Caco-2 (cell line): ENCODE data around the gene SEC23B. TPM values are rescaled to one million over a fixed set of nuclear protein-coding genes. Genes with fewer than 3 reads are reported as not detected.

Source experiments
- BruUV-seq: library from RNA; stranded (reverse); fragments of 400-500 nt; replicated peaks from 2 replicates; lab custom pipeline; 2021; lab: Mats Ljungman, UMichigan
- CTCF ChIA-PET: fragments of 300-600 bp; sonication (Branson Sonifier 250); formaldehyde crosslinking; loops from one replicate; lab custom pipeline; 2022; ENCODE audit warnings: antibody characterized with exemption; lab: Charles Lee
- POLR2A ChIA-PET: fragments of 300-600 bp; sonication (Branson Sonifier 250); formaldehyde crosslinking; loops from one replicate; lab custom pipeline; 2022; ENCODE audit warnings: antibody characterized with exemption; lab: Charles Lee
- DNase-seq, 2 experiments: peaks; one replicate each; pipeline versions ENCODE4 v3.0.0 to v3.0.0-alpha.2; 2020 to 2022
- H3K27me3 ChIP-seq: replicated peaks from 2 replicates; pipeline ENCODE4 v1.6.0; 2011; ENCODE audit warnings: low read length; ENCODE audit not compliant: control insufficient read depth, insufficient read depth
- H3K36me3 ChIP-seq: 2 replicates; pipeline ENCODE4 v1.5.1; 2011; ENCODE audit warnings: low read length; ENCODE audit not compliant: control insufficient read depth, insufficient read depth
- H3K4me1 ChIP-seq: fragments of 250-450 bp; sonication (Bioruptor Pico); 2 replicates; pipeline ENCODE4 v1.5.1; 2020; ENCODE audit warnings: mild to moderate bottlenecking
- H3K4me3 ChIP-seq: 2 replicates; pipeline ENCODE4 v1.5.1; 2011; ENCODE audit warnings: low read depth, mild to moderate bottlenecking, control low read depth, low read length
- H3K9me3 ChIP-seq: fragments of 250-450 bp; sonication (Bioruptor Pico); 2 replicates; pipeline ENCODE4 v1.5.1; 2020; ENCODE audit warnings: mild to moderate bottlenecking, moderate library complexity
- H3K27ac Mint-ChIP-seq: one replicate; pipeline ENCODE4 v1.8.0; 2022; ENCODE audit warnings: mixed read lengths; ENCODE audit not compliant: unreplicated experiment
- H3K27me3 Mint-ChIP-seq: one replicate; pipeline ENCODE4 v1.8.0; 2022; ENCODE audit warnings: mixed read lengths; ENCODE audit not compliant: insufficient read depth, unreplicated experiment
- H3K36me3 Mint-ChIP-seq: one replicate; pipeline ENCODE4 v1.8.0; 2022; ENCODE audit warnings: mild to moderate bottlenecking, mixed read lengths; ENCODE audit not compliant: insufficient read depth, unreplicated experiment
- H3K4me1 Mint-ChIP-seq: one replicate; pipeline ENCODE4 v1.8.0; 2022; ENCODE audit warnings: low read depth, mixed read lengths; ENCODE audit not compliant: unreplicated experiment
- H3K4me3 Mint-ChIP-seq: one replicate; pipeline ENCODE4 v1.8.0; 2022; ENCODE audit warnings: mild to moderate bottlenecking, moderate library complexity, mixed read lengths; ENCODE audit not compliant: unreplicated experiment
- H3K9me3 Mint-ChIP-seq: one replicate; pipeline ENCODE4 v1.8.0; 2022; ENCODE audit warnings: mixed read lengths; ENCODE audit not compliant: unreplicated experiment
- CTCF ChIP-seq, 2 experiments: fragments of 200-600 bp in 1 of 2; IDR thresholded peaks; 1 replicate in 1 of 2; 2 replicates in 1 of 2; pipeline versions ENCODE4 v1.5.1 to v1.8.0; 2011 to 2022; ENCODE audit warnings: antibody characterized with exemption in 1 of 2, control low read depth in 1 of 2, inconsistent platforms in 1 of 2, low read depth in 1 of 2, low read length in 1 of 2, mild to moderate bottlenecking in 1 of 2, moderate library complexity in 1 of 2; ENCODE audit not compliant: insufficient read depth in 1 of 2, severe bottlenecking in 1 of 2, unreplicated experiment in 1 of 2
- intact Hi-C: fragments of 100-400 bp; cut with micrococcal nuclease; formaldehyde crosslinking; loops from one replicate; pipeline ENCODE4 v1.10.0; 2022; ENCODE audit not compliant: unreplicated experiment
- total RNA-seq: library from RNA; stranded (reverse); gene quantifications from 2 replicates; pipeline ENCODE4 v1.2.3, GENCODE V29; 2022

Gene SEC23B
- total RNA-seq, 1 experiment from 2014 or later: 84.1 TPM

- intact Hi-C loops: no loop called here
- no peak for TF ChIP-seq CTCF (IDR thresholded peaks at IDR 0.05; ENCODE audit: insufficient read depth in 1 of 2, low read depth in 1 of 2, low read length in 1 of 2, severe bottlenecking in 1 of 2, unreplicated experiment in 1 of 2)
- H3K9me3 Mint-ChIP-seq: peaks cover 11% of the 10 kb centered on the region
- Histone ChIP-seq H3K4me1 (0 out of 2 replicates have a peak, but pooled peaks cover under 1% of the 10 kb centered on the region), H3K27me3 (no peaks in the 10 kb centered on the region), H3K4me3 (no peak overlapping the region), H3K36me3 (no peaks in the 10 kb centered on the region; the same call in 1 of the 2 replicates), H3K9me3 (no peaks in the 10 kb centered on the region)
- H3K4me3 Mint-ChIP-seq: no peak overlapping the region
- no peaks in the 10 kb centered on the region for H3K27me3 Mint-ChIP-seq
- no peaks in the 10 kb centered on the region for H3K4me1 Mint-ChIP-seq
- CTCF ChIA-PET: no interaction called here
- BruUV-seq: no TSS peak
- no peak overlapping the region for H3K27ac Mint-ChIP-seq
- peaks cover 32% of the 10 kb centered on the region for H3K36me3 Mint-ChIP-seq
- DNase-seq: no peak
- POLR2A ChIA-PET: no interaction called here
These were observed 63.8 kb downstream of the SEC23B start for GRCh38 chr20:18571578-18571977.

- intact Hi-C loops: loop anchor here (1.0 kb wide), 1 partner anchor 9 kb away; no protein-coding TSS in a partner anchor
These were observed 70.2 kb downstream of the SEC23B start for GRCh38 chr20:18577942-18578341.

GRCh38 chr20:18578581-18578980, 70.8 kb downstream of the SEC23B start:
- peak overlapping the region; percentile 79 for H3K27ac Mint-ChIP-seq

More at GRCh38 chr20:18577942-18578341, 70.2 kb downstream of the SEC23B start:
- Mint-ChIP-seq H3K36me3 (peaks cover 9% of the 10 kb centered on the region), H3K4me1 (peaks cover 11% of the 10 kb centered on the region), H3K27ac (peak overlapping the region; percentile 79), H3K9me3 (no peaks in the 10 kb centered on the region), H3K4me3 (peak overlapping the region; percentile 61), H3K27me3 (no peaks in the 10 kb centered on the region)
- Histone ChIP-seq H3K9me3 (no peaks in the 10 kb centered on the region), H3K36me3 (no peaks in the 10 kb centered on the region), H3K4me1 (peaks cover 20% of the 10 kb centered on the region), H3K27me3 (no peaks in the 10 kb centered on the region), H3K4me3 (no peak overlapping the region)
- BruUV-seq: no TSS peak
- peak in 1 of 2 experiments; percentile 62 for DNase-seq
- ChIA-PET POLR2A (interaction anchor here (1.2 kb wide), 1 partner anchor 13 kb away, joined by 13 read pairs; no protein-coding TSS in a partner anchor), CTCF (no interaction called here)
- TF ChIP-seq CTCF (IDR thresholded peaks at IDR 0.05; ENCODE audit: insufficient read depth in 1 of 2, low read depth in 1 of 2, low read length in 1 of 2, severe bottlenecking in 1 of 2, unreplicated experiment in 1 of 2): no peak

More at GRCh38 chr20:18578581-18578980, 70.8 kb downstream of the SEC23B start:
- Mint-ChIP-seq H3K36me3 (peaks cover 9% of the 10 kb centered on the region), H3K4me1 (peaks cover 11% of the 10 kb centered on the region), H3K4me3 (peak overlapping the region; percentile 61), H3K9me3 (peaks cover 2% of the 10 kb centered on the region), H3K27me3 (no peaks in the 10 kb centered on the region)
- Histone ChIP-seq H3K4me1 (peaks cover 20% of the 10 kb centered on the region), H3K4me3 (no peak overlapping the region), H3K9me3 (no peaks in the 10 kb centered on the region), H3K27me3 (no peaks in the 10 kb centered on the region), H3K36me3 (no peaks in the 10 kb centered on the region)
- POLR2A ChIA-PET: interaction anchor here (1.2 kb wide), 1 partner anchor 14 kb away, joined by 13 read pairs; no protein-coding TSS in a partner anchor
- no peak for DNase-seq
- BruUV-seq: TSS peak; percentile 82
- CTCF ChIA-PET: no interaction called here
- TF ChIP-seq CTCF (IDR thresholded peaks at IDR 0.05; ENCODE audit: insufficient read depth in 1 of 2, low read depth in 1 of 2, low read length in 1 of 2, severe bottlenecking in 1 of 2, unreplicated experiment in 1 of 2): no peak
- intact Hi-C loops: loop anchor here (1.0 kb wide), 1 partner anchor 9 kb away; no protein-coding TSS in a partner anchor
